ENCODE data around the gene LRCH1.

Gene LRCH1

DNA sequence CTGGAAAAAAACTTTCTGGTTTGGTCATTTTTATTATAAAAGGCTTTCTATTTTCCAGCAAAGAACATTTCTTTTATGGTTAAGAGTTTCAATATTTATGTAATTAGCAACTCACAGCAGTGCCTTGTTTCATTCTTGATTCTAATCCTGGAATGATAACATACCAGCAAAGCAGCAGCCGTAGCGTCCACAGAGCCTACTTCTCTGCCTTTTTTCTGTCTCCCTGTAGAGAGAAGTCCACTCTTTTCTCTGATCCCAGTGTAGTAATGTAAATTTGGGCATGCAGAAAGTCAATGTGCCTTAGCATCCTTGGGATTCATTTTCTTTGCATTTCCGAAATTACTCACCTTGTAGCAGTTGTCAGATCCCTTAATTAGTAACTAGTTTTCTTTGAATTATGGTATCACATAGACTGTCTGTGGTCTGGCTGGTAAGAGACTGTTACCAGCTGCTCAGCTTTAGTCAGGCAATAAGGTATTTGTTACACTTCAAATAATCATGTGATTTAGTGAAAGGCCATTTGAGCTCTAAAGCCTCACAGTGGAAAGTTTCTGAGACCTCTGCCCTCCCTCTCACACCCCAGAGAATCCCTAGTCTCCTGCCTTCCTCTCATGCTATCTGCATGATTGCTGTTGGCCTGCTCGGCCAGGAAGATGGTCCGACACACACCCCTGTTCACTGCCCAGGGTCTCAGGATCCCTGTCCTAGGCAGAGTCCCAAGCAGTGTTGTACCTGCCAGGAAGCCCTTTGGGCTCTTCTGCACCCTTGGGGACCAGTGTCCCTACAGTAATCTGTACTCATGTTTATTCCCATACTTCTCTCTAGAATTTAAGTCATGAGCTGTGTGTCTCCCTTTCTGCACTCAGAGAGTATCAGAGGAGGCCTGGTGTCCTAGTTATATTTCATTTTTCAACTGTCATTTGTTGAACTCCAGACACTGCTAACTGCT is 86.3 kb downstream of the LRCH1 start:
- DNase-seq (ENCODE audit: low read depth), result no peak

DNA sequence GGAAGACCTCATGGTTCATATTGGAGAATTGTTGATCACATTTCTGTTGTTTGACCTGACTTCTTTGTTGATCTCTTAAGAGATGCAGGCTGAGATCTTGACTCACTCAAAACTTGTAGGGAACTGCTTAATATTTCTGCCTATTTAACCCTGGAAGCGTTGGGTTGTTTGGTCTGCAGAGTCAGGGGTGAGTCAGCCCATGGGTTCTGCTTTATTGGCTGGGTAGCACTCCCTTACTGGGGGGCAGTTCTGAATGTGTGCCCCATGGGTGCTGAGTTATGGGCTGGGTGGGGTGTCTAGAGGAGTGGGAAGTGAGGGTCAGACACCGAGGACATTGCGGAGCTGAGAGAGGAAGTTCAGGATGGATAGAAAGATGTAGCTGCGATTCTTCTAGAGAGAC is 87.9 kb downstream of the LRCH1 start:
- no peak for DNase-seq (ENCODE audit: low read depth)

DNA sequence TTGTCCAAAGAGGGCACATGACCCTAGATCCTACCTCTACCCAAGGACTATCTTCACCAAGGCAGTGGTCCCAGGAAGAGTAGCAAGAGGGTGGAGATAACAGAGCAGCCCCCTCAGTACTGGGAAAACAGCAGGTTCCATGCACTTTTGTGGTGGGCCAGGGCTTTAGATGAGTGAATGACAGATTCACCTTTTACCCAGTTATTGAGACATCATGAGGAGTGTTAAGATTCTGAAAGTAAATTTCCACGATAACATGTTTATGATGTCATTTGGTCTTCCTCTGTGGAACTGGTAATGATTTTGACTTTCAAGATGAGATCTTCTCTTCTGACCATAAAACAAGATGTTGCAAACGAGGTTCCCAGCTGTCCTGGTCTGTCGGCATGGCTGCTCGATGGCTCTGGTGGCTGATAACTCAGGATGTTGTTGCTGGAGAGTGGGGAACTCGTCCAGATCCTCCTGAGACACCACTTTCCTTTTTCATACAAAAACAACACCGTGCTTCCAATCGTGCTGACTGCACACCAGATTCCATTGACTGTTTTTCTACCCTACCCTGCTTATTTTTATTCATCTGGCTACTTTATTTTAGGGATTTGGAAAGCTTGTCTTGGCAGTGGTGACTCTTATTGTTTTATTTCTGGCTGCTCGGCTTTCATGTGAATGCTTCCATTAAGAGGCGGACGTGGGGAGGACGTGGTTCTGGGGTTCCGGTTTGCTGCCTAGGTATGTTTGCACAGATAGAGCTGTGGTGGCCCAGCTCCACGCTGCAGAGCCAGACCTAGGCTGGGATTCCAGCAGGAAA is 88.5 kb downstream of the LRCH1 start:
- no peak for DNase-seq (ENCODE audit: low read depth)

DNA sequence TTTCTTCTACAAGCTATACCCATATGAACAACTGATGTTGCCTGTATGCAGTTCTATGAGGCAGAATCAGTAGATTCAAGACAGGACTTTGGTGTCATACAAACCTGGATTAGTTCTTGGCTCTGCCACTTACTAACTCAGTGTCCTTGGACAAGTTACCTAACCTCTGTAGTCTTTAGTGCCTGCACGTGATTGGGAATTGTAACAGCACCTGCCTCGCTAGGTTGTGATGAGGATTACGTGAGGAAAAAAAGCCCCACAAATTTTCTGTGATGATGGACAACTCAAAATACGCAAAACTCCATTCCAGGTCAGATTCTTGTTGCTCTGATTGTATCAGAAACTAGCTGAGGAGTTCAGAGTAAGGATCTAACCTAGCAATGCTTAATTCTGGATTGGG is 89.3 kb downstream of the LRCH1 start:
- no peak for DNase-seq (ENCODE audit: low read depth)

DNA sequence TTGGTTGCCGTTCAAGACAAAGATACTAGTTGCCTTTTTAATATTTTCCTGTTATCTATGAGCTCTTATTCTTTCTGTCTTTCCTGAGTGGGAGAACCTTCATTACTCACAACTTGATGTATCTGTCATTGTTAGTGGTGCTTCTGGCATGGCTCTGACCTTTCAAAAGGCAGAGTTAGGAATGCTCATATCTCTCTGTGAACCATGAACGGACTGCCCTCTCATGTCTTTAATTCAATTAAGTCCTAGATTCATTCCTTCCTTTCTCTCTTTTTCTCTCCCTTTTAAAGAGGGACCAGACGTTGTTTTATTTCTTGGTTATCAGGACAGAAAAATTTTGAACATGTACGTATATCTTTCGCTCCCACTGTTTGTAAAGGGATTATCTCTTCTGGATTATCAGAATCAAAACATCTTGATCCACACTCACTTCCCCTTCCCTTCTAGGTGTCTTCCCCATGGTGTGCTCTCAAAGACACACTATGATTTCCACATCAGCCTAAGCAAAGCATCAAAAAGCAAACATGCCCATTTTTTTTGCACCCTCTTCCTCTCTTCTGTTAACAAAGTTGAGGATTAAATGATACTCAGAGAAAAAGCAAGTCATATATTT is 90.3 kb downstream of the LRCH1 start:
- no peak for DNase-seq (ENCODE audit: low read depth)

DNA sequence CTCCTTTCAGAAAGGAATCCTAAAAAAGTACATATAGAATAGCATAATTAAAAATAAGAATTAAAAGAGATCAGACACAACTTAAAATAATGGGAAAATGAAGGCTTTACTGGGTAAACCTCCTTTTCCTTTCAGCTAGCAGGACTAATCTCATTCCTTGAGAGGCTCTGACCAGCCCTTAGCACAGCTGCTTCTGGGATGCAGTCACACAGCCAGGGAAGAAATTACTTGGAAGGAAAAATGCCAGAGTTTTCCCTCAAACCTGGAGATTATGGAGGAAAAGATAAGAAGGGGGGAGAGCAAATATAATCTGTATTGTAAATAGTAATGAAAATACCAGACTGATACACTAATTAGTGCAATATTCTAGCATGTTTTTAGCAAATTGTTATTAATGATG is 91.8 kb downstream of the LRCH1 start:
- DNase-seq (ENCODE audit: low read depth), result no peak

DNA sequence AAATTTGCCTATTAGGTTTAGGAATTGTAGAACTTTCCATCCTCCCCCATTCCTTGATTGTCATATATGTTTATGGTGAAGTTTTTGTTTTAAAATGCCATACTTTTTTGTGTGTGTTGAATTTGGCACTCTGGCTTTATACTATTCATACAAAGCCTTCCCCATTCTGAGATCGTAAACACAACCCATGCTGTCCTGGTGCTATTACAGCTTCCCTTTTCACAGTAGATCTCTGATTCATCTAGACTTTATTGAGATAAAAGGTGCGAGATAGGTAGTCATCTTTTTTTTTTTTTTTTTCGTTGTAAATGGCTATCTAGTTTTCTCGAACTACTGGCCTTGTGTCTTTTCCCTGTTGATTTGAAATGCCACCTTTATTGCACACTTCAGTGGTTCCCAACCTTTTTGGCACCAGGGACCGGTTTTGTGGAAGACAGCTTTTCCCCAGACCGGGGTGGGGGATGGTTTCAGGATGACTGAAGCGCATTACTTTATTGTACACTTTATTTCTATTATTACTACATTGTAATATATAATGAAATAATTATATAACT is 94.6 kb downstream of the LRCH1 start:
- no peak for DNase-seq (ENCODE audit: low read depth)

DNA sequence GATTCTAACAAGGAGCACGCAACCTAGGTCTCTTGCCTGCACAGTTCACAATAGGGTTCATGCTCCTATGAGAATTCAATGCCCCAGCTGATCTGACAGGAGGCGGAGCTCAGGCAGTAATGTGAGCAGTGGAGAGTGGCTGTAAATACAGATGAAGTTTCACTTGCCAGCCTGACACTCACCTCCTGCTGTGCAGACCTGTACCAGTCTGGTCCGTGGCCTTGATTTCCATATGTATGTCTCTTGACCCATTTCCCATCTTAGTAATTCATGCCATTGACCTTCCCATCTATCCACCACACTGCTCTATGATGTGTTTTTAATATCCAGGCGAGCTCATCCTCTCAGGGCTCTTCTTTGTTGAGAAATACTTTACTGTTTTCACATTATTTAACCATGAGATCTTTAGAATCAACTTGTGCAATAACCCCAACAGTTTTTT is 95.2 kb downstream of the LRCH1 start:
- no peak for DNase-seq (ENCODE audit: low read depth)

DNA sequence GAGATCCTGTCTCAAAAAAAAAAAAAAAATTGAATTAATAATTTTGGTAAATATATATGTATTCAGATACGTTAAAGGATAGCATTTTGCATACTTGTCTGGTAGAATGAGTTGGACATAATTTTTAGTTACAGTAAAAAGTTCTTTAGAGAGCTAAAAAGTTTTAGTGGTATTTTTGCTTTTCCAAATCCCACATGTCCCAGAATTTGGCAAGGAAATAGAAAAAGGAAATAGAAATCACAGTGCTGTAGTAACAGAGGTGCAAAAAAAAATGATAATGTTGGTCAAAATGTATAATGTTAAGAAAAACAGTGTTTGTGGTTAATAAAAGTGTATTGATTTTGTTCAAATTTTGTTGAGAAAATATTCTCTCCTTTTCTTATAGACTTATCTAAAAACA is 96.8 kb downstream of the LRCH1 start:
- no peak for DNase-seq (ENCODE audit: low read depth)

DNA sequence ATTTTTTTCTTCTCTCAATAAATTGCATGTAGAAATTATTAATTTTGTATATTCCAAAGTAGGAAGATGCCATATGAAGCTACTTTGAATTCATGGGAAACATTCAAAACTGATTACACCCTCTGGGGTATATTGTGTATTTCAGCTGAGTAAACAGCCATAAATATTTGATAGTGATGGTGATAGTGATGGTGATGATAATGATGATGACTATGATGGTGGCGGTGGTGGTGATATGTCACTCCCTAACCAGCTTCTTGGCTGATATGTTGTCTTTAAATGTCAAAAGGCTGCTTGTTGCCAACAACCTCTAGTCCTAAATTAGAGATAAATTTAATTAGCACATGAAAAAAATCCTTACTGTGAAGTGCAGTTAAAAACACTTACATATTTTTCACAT is 102.0 kb downstream of the LRCH1 start:
- DNase-seq (ENCODE audit: low read depth), result no peak

DNA sequence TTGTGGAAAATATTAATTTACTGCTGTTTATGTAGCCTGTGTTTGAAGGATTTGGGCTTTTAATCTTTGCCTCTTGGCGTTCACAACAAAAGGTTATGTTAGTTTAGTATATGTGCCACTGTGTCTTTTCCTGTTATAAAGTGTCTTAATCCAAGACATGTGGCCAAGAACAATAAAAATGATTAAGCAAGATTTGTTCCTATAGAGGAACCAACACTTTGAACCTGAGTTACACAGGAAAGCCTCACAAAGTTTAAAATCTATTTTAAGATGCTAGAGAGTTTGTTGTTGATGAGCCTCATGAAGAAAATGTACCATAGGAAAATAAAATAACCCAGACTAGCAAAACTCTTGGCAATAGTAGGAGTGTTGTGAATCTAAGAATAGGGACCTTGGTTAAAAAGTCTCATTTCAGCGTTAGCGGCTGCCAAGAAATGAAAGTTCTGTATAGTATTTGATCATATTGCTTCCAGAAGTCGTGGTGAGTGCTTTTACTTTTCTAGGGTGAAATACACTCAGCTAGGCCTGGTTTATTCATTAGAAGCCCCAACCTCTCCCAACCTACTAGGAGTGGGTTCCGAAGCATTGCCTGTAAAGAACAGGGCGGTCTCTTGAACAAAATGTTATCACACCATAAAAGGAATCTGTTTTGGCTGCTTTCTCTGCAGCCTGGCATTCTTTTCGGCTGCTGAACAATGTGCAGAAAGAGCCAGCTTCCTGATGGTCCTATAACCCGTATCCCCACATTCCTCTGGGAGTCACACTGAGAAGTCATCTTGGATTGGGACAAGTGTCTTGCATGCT is 102.6 kb downstream of the LRCH1 start:
- no peak for DNase-seq (ENCODE audit: low read depth)

DNA sequence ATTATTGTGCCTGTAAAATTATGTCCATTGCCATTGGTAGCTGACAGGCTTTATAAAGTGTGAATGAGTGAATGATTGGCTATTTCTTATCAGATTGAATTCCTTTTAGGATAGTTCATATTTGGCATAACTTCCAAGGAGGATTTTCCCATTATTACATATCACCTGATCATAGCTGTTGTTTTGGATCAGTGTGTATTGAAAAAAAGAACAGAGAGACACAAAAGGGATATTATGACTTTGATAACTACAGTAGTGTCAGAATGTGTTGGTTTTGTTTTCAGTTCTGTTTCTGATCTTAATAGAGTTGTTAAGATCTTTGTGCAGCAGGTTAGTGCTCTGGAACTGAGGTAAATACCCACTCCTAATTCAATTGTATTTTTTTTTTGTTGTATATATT is 103.8 kb downstream of the LRCH1 start:
- no peak for DNase-seq (ENCODE audit: low read depth)

DNA sequence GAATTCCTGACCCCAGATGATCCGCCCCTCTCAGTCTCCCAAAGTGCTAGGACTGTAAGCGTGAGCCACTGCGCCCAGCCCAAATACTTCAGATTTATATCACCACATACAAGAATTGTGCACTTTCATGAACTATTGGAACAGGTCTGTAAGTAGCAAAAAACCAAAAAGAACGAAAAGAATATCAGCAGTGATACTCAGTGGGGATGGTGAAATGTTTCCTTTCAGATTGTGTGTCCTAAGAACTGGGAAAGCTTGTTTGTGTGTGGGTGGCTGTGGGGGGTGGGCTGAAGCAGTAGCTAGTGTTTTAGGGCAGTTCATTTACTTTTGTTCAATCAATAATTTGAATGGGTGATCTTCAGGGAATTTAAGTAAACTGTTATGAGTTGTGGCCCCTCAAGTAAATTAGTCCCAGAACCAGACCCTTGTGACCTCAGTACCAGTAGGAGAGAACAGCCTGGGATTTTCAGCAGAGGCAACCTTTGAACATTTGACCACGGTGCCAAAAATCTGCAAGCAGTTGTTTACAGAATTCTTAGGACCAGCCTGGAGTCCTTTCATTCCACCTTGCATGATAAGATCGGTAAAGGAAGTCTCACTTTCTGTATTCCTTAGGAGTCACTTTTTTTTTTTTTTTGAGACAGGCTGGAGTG is 106.6 kb downstream of the LRCH1 start:
- no peak for DNase-seq (ENCODE audit: low read depth)

DNA sequence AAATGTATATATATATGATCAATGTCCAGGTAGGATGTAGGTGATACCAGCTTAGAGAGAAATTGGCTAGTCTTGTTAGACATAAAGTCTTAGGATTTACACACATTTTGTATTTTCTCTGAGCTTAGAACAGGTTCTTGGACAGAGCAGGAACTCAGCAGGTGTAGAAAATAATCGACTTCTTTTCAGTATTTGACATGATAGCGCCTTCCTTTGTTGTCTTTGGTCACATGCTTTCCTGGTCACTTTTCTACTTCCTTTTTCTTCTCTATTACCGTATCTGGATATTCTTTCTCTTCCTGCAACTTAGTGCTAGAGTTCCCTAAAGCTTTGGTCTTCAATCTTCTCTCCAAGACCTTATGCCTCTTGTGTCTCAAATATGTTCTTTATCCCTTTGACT is 107.4 kb downstream of the LRCH1 start:
- DNase-seq (ENCODE audit: low read depth), result no peak

DNA sequence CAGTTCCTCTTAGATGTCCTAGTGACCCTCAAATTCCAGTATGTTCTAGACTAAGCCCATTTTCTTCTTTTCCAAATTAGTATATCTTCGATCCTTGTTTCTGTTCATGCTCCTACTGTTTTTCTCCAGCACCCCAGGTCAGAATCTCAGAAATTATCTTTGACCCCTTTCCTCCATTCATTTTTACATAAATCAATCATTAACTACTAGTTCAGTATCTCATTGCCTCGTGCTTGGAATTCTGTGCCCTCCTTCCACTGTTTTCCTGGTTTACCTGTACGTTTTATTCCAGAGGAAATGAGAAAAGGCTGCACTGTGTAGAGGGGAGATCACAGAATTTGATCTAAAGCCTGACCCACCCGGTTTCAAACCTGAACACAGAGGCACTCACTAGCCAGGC is 107.9 kb downstream of the LRCH1 start:
- DNase-seq (ENCODE audit: low read depth), result no peak

DNA sequence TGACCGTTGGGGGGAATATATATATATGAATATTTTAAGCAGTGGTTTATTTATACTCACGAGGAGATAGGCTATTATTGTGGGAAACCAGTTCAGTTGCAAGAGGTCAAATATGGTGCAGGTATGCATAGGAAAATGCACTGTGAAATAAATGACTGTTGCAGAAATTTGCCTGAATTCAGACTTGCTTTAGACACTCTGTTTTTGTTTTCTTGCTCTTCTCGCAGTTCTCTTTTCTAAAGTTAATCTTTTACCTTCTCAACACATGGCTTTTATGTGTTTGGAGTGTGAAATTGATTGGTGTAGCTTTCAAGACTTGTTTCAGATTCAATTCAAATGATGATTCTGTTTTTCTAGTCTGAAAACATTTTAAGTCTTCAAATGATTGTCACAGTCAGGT is 109.7 kb downstream of the LRCH1 start:
- DNase-seq (ENCODE audit: low read depth), result no peak

DNA sequence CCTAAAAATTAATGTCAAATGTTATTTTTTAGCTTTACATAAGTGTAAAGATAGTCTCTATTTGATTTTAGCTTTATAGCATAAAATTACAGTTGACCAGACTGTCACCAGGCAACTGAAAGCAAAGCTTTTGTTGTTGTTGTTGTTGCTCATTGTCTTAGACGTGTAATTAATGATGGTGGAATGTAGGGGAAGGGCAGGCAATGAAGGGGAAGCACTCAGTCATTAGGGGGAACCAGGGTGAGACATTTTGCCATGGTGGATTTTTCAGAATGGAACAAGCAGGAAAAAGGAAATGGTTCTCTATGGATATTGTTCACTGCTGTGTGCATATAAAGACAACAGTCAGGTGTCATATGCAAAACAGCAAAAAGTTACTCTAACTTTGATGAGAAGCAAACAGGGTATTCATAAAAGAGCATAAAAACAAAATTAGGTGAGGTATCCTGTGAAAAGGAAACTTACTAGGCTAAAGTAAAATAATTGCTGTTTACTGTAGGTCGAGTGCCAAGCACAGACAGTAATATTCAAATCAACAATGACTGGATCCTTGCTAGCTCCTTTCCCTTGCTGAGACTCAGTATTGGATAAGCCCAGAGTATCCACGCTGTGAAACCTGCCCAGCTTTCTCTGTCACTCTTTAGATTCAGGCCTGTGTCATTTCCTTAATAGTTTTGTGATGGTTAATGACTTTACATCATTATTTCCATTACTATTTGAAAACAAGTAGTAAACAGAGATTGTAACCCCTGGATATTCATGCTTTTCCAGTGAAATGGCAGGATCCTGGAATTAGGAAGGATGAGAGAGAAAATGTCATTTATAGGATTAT is 110.5 kb downstream of the LRCH1 start:
- no peak for DNase-seq (ENCODE audit: low read depth)

DNA sequence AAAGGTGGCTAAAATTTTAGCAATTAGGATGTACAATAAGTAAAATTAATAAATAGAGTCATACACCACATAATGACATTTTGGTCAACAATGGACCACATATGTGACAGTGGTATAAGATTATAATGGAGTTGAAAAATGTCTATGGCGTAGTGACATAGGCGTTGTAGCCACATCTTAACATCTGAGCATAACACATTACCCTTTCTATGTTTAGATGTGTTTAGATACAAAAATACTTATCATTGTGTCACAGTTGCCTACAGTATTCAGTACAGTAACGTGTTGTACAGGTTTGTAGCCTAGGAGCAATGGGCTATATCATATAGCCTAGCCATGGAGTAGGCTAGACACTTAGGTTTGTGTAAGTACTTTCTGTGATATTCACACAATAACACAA is 111.2 kb downstream of the LRCH1 start:
- DNase-seq (ENCODE audit: low read depth), result no peak

DNA sequence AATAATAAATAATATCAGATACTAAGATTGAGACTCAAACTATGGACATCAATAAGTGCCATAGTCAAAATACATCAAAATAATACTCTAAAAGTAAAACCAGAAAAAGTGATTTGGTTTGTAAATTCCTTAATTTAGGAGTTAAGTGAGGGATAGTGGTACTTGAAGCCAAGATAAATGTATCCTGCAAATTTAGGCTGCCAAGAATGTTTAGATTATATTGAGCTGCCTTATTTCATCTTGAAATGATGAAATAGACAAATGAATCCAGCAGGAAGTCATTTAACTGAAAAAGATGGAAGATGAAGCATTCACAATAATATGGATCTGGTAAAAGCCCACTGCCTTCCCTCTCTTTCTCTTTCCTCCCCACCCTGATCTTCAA is 112.3 kb downstream of the LRCH1 start:
- DNase-seq (ENCODE audit: low read depth), result no peak
